Cardiac fibroblast (primary cell): Measurements from ENCODE around the gene NCK2.
A peak's percentile ranks its signal among the peaks of the same experiment; 100 is the strongest.
"Not testable (repeated sequence)": the region's sequence is repeated elsewhere in the genome, so short reads cannot be mapped to it uniquely, and the experiment has no call there.

Source experiments
- DNase-seq, 2 donors: peaks; one replicate each; pipeline versions ENCODE4 v3.0.0 to v3.0.0-alpha.2; 2010; ENCODE audit warnings: low read depth in 2 of 2
- H3K4me3 ChIP-seq, 2 donors: replicated peaks in 1 of 2; 1 replicate in 1 of 2; 2 replicates in 1 of 2; pipeline ENCODE4 v1.5.1; 2011; ENCODE audit warnings: low read depth in 2 of 2, low read length in 2 of 2, mild to moderate bottlenecking in 2 of 2, moderate library complexity in 1 of 2
- TF ChIP-seq, protein P1 (sequence below): IDR thresholded peaks from one replicate; pipeline ENCODE4 v1.5.1; 2011; ENCODE audit warnings: low read depth, mild to moderate bottlenecking, low read length, inconsistent platforms

Gene NCK2

GRCh38 chr2:105768176-105768575 lies 23.5 kb downstream of the NCK2 start:
- H3K4me3 ChIP-seq, result no peak overlapping the region
- DNase-seq, result no peak
- TF ChIP-seq, protein P1, sequence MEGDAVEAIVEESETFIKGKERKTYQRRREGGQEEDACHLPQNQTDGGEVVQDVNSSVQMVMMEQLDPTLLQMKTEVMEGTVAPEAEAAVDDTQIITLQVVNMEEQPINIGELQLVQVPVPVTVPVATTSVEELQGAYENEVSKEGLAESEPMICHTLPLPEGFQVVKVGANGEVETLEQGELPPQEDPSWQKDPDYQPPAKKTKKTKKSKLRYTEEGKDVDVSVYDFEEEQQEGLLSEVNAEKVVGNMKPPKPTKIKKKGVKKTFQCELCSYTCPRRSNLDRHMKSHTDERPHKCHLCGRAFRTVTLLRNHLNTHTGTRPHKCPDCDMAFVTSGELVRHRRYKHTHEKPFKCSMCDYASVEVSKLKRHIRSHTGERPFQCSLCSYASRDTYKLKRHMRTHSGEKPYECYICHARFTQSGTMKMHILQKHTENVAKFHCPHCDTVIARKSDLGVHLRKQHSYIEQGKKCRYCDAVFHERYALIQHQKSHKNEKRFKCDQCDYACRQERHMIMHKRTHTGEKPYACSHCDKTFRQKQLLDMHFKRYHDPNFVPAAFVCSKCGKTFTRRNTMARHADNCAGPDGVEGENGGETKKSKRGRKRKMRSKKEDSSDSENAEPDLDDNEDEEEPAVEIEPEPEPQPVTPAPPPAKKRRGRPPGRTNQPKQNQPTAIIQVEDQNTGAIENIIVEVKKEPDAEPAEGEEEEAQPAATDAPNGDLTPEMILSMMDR, result no peak

- TF ChIP-seq, protein P1, result no peak
- DNase-seq, result peak in 1 of 2 donors; percentile 78
Observed at GRCh38 chr2:105768961-105769452, 24.3 kb downstream of the NCK2 start.

GRCh38 chr2:105769504-105769903 lies 24.8 kb downstream of the NCK2 start:
- DNase-seq, result peak in 1 of 2 donors; percentile 46

More at GRCh38 chr2:105768961-105769452, 24.3 kb downstream of the NCK2 start:
- H3K4me3 ChIP-seq, result no peak overlapping the region

DNA sequence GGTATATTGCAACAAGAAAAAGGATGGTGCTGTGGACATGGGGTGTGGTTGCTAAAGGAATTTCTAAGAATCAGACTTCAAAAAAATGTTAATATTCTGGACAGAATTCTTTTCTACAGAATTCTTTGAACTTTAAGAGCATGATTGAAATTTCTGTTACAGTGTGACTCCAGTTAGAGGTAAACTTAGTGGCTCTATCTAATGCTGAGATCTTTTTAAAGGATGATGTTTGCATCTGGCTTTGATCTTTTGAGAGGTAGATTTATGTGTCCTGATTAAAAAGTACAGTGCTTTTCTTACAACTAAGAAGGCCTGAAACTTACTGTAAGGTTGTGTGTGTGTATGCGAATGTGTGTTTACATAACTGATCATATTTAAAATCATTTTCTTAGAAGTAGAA lies 25.4 kb downstream of the NCK2 start:
- DNase-seq, result no peak
- H3K4me3 ChIP-seq, result no peak overlapping the region
- TF ChIP-seq, protein P1, result no peak

More at GRCh38 chr2:105769504-105769903, 24.8 kb downstream of the NCK2 start:
- TF ChIP-seq, protein P1, result peak; percentile 46
- H3K4me3 ChIP-seq, result no peak overlapping the region

- DNase-seq, result peak in 1 of 2 donors; percentile 38
- H3K4me3 ChIP-seq, result not testable (repeated sequence)
Observed at GRCh38 chr2:105771291-105771690, 26.6 kb downstream of the NCK2 start.

DNA sequence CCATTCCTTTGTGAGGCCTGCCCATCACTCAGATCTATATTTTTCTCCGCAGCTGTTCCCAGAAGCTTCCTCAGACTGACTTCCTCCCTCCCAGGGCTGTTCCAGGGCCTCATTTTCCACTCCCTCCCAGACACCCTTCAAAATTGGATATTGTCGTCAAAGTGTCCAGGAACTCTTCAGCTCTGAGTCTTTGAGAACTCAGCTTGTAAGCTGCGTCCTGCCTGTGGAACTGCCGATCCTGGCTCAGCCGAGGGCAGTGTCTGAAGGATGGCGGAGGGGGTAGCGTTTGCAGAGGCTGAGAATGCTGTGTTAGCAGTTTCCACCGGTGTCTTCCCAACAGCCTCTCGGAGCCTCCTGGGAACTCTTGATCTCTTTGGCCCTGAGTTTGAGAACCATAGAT lies 27.1 kb downstream of the NCK2 start:
- peak; percentile 18 to 25 for DNase-seq
- TF ChIP-seq, protein P1, result no peak
- H3K4me3 ChIP-seq, result no peak overlapping the region

GRCh38 chr2:105772362-105772761 lies 27.6 kb downstream of the NCK2 start:
- TF ChIP-seq, protein P1, result no peak
- no peak overlapping the region for H3K4me3 ChIP-seq
- no peak for DNase-seq
